Suprapubic skin (tissue), 2 donors: ENCODE data around the gene USP3.

Experiments used
- EP300 ChIP-seq: sonication (generic); formaldehyde crosslinking; IDR thresholded peaks from one replicate; pipeline ENCODE4 v1.6.1; 2017; ENCODE audit warnings: antibody characterized with exemption
- POLR2A ChIP-seq, 2 donors: fragments of 450-650 bp; IDR thresholded peaks; one replicate each; pipeline ENCODE4 v1.6.1; 2017; ENCODE audit warnings: antibody characterized with exemption in 2 of 2, mild to moderate bottlenecking in 2 of 2, moderate library complexity in 2 of 2

DNA sequence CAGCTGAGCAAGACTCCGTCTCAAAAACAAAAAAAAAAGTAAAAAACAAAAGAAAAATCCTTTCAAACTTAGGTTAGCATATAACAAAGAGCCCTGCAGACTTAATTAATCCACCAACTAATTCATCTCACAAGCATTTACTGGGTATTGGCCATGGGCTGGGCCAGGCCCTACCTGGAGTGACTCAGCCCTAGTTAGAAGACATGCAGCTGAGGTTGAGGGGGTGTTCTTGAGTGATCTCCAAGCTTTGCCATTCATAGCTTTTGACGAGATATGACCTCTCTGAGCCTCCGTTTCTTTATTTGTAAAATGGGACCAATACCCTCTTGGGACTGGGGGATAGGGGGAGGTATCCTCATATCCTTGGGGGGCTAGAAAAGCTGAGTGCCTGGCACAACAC lies 100.6 kb downstream of the USP3 start:
- TF ChIP-seq EP300: no peak
- no peak for TF ChIP-seq POLR2A (IDR thresholded peaks at IDR 0.05)
